SK-N-SH (cell line): ENCODE data around the gene CPNE4. TPM values are rescaled to one million over a fixed set of nuclear protein-coding genes. Genes with fewer than 3 reads are reported as not detected.

Experiments used
- CTCF ChIA-PET: fragments of 300-600, 350-600 bp; formaldehyde crosslinking; extraction: SDS; loops from one replicate; lab custom pipeline; 2021; lab: Yijun Ruan, JAX
- POLR2A ChIA-PET: fragments of 350-600 bp; sonication (Branson Sonifier 250); formaldehyde crosslinking; extraction: SDS; loops from one replicate; lab custom pipeline; 2020; ENCODE audit warnings: antibody characterized with exemption, inconsistent platforms; lab: Yijun Ruan, JAX
- DNase-seq: peaks from one replicate; pipeline ENCODE4 v3.0.0; 2012
- H2AFZ ChIP-seq: fragments of 200-600 bp; sonication (generic); 2 replicates; pipeline ENCODE4 v1.8.1; 2016; ENCODE audit warnings: antibody characterized with exemption, mild to moderate bottlenecking, low read depth
- H3F3A ChIP-seq: fragments of 200-600 bp; sonication (generic); replicated peaks from 2 replicates; pipeline ENCODE3; 2016; ENCODE audit warnings: antibody characterized with exemption, mild to moderate bottlenecking; ENCODE audit not compliant: insufficient read depth
- H3K27ac ChIP-seq, 2 experiments: fragments of 200-500 bp in 1 of 2; fragments of 200-600 bp in 1 of 2; sonication (Bioruptor generic) in 1 of 2; sonication (generic), shearing (Covaris generic) in 1 of 2; 2 replicates each; pipeline versions ENCODE4 v1.5.1 to v1.6.1; 2014 to 2016; ENCODE audit warnings: low read depth in 2 of 2, inconsistent platforms in 1 of 2, low read length in 1 of 2, mild to moderate bottlenecking in 1 of 2, mixed read lengths in 1 of 2
- H3K27me3 ChIP-seq: fragments of 200-600 bp; sonication (generic), shearing (Covaris generic); 2 replicates; pipeline ENCODE4 v1.6.1; 2016; ENCODE audit warnings: mixed run types; ENCODE audit not compliant: insufficient read depth
- H3K36me3 ChIP-seq, 2 experiments: fragments of 200-500 bp in 1 of 2; fragments of 200-600 bp in 1 of 2; sonication (Bioruptor generic) in 1 of 2; sonication (generic) in 1 of 2; replicated peaks in 1 of 2; 2 replicates each; pipeline versions ENCODE3 to v1.5.1; 2014 to 2016; ENCODE audit warnings: low read length in 1 of 2, mild to moderate bottlenecking in 1 of 2; ENCODE audit not compliant: insufficient read depth in 2 of 2, control insufficient read depth in 1 of 2
- H3K4me1 ChIP-seq, 2 experiments: fragments of 200-500 bp in 1 of 2; fragments of 200-600 bp in 1 of 2; sonication (Bioruptor generic) in 1 of 2; sonication (generic), shearing (Covaris generic) in 1 of 2; 2 replicates each; pipeline versions ENCODE4 v1.5.1 to v1.6.1; 2014 to 2016; ENCODE audit warnings: low read depth in 1 of 2, low read length in 1 of 2, mixed run types in 1 of 2; ENCODE audit not compliant: insufficient read depth in 2 of 2, control insufficient read depth in 1 of 2
- H3K4me2 ChIP-seq: fragments of 200-600 bp; sonication (generic), shearing (Covaris generic); 2 replicates; pipeline ENCODE4 v1.6.1; 2017; ENCODE audit warnings: mixed run types
- H3K4me3 ChIP-seq, 2 experiments: fragments of 200-500 bp in 1 of 2; fragments of 200-600 bp in 1 of 2; sonication (Bioruptor generic) in 1 of 2; sonication (generic), shearing (Covaris generic) in 1 of 2; 2 replicates each; pipeline versions ENCODE4 v1.5.1 to v1.8.1; 2014 to 2016; ENCODE audit warnings: low read depth in 2 of 2, inconsistent platforms in 1 of 2, low read length in 1 of 2, mild to moderate bottlenecking in 1 of 2, mixed read lengths in 1 of 2, moderate library complexity in 1 of 2
- H3K79me2 ChIP-seq: fragments of 200-600 bp; sonication (generic); 2 replicates; pipeline ENCODE4 v1.8.1; 2017; ENCODE audit warnings: mild to moderate bottlenecking; ENCODE audit not compliant: insufficient read depth
- H3K9ac ChIP-seq: fragments of 200-600 bp; sonication (generic); 2 replicates; pipeline ENCODE4 v1.6.1; 2017; ENCODE audit warnings: mixed run types
- H3K9me2 ChIP-seq: fragments of 200-600 bp; sonication (generic); 2 replicates; pipeline ENCODE4 v1.6.1; 2017; ENCODE audit warnings: mixed run types
- H3K9me3 ChIP-seq: fragments of 200-600 bp; sonication (generic); 2 replicates; pipeline ENCODE4 v1.6.1; 2017; ENCODE audit warnings: mixed run types, mild to moderate bottlenecking, moderate library complexity
- H4K20me1 ChIP-seq: fragments of 200-600 bp; sonication (generic); 2 replicates; pipeline ENCODE4 v1.6.1; 2017; ENCODE audit warnings: mild to moderate bottlenecking, mixed run types; ENCODE audit not compliant: insufficient read depth
- CHD2 ChIP-seq: fragments of 150-350 bp; IDR thresholded peaks from 2 replicates; pipeline ENCODE4 v1.6.1; 2018; ENCODE audit warnings: low read length; ENCODE audit not compliant: partially characterized antibody
- EP300 ChIP-seq, 2 experiments: IDR thresholded peaks; 2 replicates each; pipeline versions ENCODE4 v1.4.0 to v1.6.1; 2012; ENCODE audit warnings: borderline replicate concordance in 1 of 2, low read depth in 1 of 2, low read length in 1 of 2
- EZH2phosphoT487 ChIP-seq: fragments of 200-600 bp; sonication (generic); IDR thresholded peaks from 2 replicates; pipeline ENCODE4 v1.6.1; 2017; ENCODE audit warnings: low read depth, mixed run types, mild to moderate bottlenecking, antibody characterized with exemption, moderate library complexity, borderline replicate concordance
- FOXJ3 ChIP-seq: sonication (generic); formaldehyde crosslinking; IDR thresholded peaks from 2 replicates; pipeline ENCODE4 v1.5.1; 2020; ENCODE audit warnings: mild to moderate bottlenecking, missing genetic modification reagents
- GABPA ChIP-seq: IDR thresholded peaks from 2 replicates; pipeline ENCODE4 v1.4.0; 2012; ENCODE audit warnings: low read depth, mild to moderate bottlenecking
- IRF3 ChIP-seq: fragments of 150-350 bp; IDR thresholded peaks from 2 replicates; pipeline ENCODE4 v1.6.1; 2016; ENCODE audit warnings: mild to moderate bottlenecking, low read depth, low read length
- MEF2A ChIP-seq: IDR thresholded peaks from 2 replicates; pipeline ENCODE4 v1.4.0; 2012; ENCODE audit warnings: low read depth, borderline replicate concordance
- MXI1 ChIP-seq: IDR thresholded peaks from 2 replicates; pipeline ENCODE4 v1.6.1; 2012; ENCODE audit warnings: mild to moderate bottlenecking, low read depth, low read length, improper control_type of control experiment
- NFIC ChIP-seq: IDR thresholded peaks from 2 replicates; pipeline ENCODE4 v1.4.0; 2012; ENCODE audit warnings: borderline replicate concordance
- NRF1 ChIP-seq: IDR thresholded peaks from 2 replicates; pipeline ENCODE4 v1.6.1; 2012; ENCODE audit warnings: low read depth, mild to moderate bottlenecking, low read length
- POLR2AphosphoS5 ChIP-seq: IDR thresholded peaks from 2 replicates; pipeline ENCODE4 v1.6.1; 2012; ENCODE audit warnings: low read depth, low read length
- RAD21 ChIP-seq: IDR thresholded peaks from 2 replicates; pipeline ENCODE4 v1.6.1; 2012; ENCODE audit warnings: mild to moderate bottlenecking, low read length
- RCOR1 ChIP-seq: fragments of 150-350 bp; IDR thresholded peaks from 2 replicates; pipeline ENCODE4 v1.6.1; 2017; ENCODE audit warnings: antibody characterized with exemption, low read length
- RXRA ChIP-seq: IDR thresholded peaks from 2 replicates; pipeline ENCODE4 v1.4.0; 2012; ENCODE audit warnings: low read depth, mild to moderate bottlenecking, borderline replicate concordance
- SMC3 ChIP-seq: IDR thresholded peaks from 2 replicates; pipeline ENCODE4 v1.6.1; 2012; ENCODE audit warnings: low read depth, low read length, improper control_type of control experiment
- USF1 ChIP-seq: IDR thresholded peaks from 2 replicates; pipeline ENCODE4 v1.4.0; 2012; ENCODE audit warnings: low read depth, borderline replicate concordance
- YY1 ChIP-seq: IDR thresholded peaks from 2 replicates; pipeline ENCODE4 v1.4.0; 2012; ENCODE audit warnings: low read depth, mild to moderate bottlenecking
- WGBS: methylation state at CpG from one replicate; pipeline ENCODE4 v1.1.6; 2017; ENCODE audit warnings: low lambda C conversion rate; 5-methylcytosine and 5-hydroxymethylcytosine counted together
- polyA plus RNA-seq, 3 experiments: library from polyadenylated mRNA; depleted of rRNA; stranded (reverse); fragments of >200 nt; gene quantifications; 2 replicates each; pipeline ENCODE4 v1.2.3, GENCODE V29; 2012
- TF ChIP-seq, protein P1 (sequence below): fragments of 200-600 bp; sonication (generic); IDR thresholded peaks from 2 replicates; pipeline ENCODE4 v1.6.1; 2017; ENCODE audit warnings: antibody characterized with exemption, mild to moderate bottlenecking, moderate library complexity

CPNE4 gene
- polyA plus RNA-seq, 1 of the 3 experiments (the other 2 are of a cell fraction), result not detected

- H3K4me2 ChIP-seq, result no peak overlapping the region
- no peaks in the 10 kb centered on the region for H3K9me2 ChIP-seq
- TF ChIP-seq MXI1 (peak; percentile 72; the same call in 1 of the 2 replicates), FOXJ3 (CRISPR knock-in tag) (no peak)
- peaks cover 0 to 8% of the 10 kb centered on the region in 2 experiments; a peak in 1 of 4 replicates for H3K4me1 ChIP-seq
- no peaks in the 10 kb centered on the region for H3K36me3 ChIP-seq
- no peaks in the 10 kb centered on the region for H4K20me1 ChIP-seq
- H3K27ac ChIP-seq, result no peak overlapping the region
- H3K9me3 ChIP-seq, result no peaks in the 10 kb centered on the region
- H3K79me2 ChIP-seq, result no peaks in the 10 kb centered on the region
- no peak overlapping the region for H3K9ac ChIP-seq
- DNase-seq, result no peak
- POLR2A ChIA-PET, result no interaction called here
- CTCF ChIA-PET, result interaction anchor here (1.3 to 2.3 kb wide), 5 partner anchors 20 to 214 kb away, joined by 3 to 11 read pairs (median 6); partner anchors contain the start of gene CPNE4
- H3K27me3 ChIP-seq, result no peaks in the 10 kb centered on the region
- no peaks in the 10 kb centered on the region for H3F3A ChIP-seq
- no peak overlapping the region for H3K4me3 ChIP-seq
- no peak overlapping the region for H2AFZ ChIP-seq
These were observed 25.6 kb downstream of the CPNE4 start for GRCh38 chr3:132009241-132009640.

- no peak for DNase-seq
These were observed 26.0 kb downstream of the CPNE4 start for GRCh38 chr3:132008837-132009236.

DNA sequence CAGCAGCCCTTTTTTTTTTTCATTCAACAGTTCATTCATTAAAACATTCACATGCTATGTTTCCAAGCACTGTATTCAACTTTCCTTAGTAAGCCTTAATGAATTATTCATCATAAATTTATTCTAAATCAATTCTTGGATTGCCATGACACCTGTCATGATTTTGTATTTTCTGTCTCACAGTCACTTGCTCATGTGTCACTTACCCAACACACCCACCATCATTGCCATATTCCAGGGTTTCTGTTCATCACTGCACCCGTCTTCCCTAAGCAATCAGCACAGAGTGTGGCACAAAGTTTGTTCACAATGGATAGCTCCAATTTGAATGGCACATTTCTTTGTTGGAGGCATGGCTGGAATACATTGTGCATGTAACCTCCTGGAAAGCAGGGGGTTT, 27.2 kb downstream of the CPNE4 start:
- Histone ChIP-seq H3K36me3 (no peaks in the 10 kb centered on the region), H3K79me2 (no peaks in the 10 kb centered on the region), H3K9ac (no peak overlapping the region), H3K4me1 (peaks cover 0 to 8% of the 10 kb centered on the region in 2 experiments; a peak in 1 of 4 replicates), H3K27me3 (no peaks in the 10 kb centered on the region), H3F3A (no peaks in the 10 kb centered on the region), H3K4me2 (no peak overlapping the region), H3K9me3 (no peaks in the 10 kb centered on the region), H3K27ac (no peak overlapping the region), H4K20me1 (no peaks in the 10 kb centered on the region), H3K4me3 (no peak overlapping the region), H2AFZ (no peak overlapping the region), H3K9me2 (no peaks in the 10 kb centered on the region)
- DNase-seq, result no peak
- POLR2A ChIA-PET, result no interaction called here
- CTCF ChIA-PET, result interaction anchor here (0.8 to 2.3 kb wide), 6 partner anchors 8 to 830 kb away, joined by 3 to 11 read pairs (median 4); partner anchors contain the start of gene CPNE4
- WGBS, result 0% methylated on average over 1 of the region's 1 CpG
- TF ChIP-seq NRF1 (no peak), MXI1 (no peak), USF1 (no peak), IRF3 (no peak), EZH2phosphoT487 (no peak), SMC3 (no peak), NFIC (no peak), POLR2AphosphoS5 (no peak), YY1 (no peak), EP300 (IDR thresholded peaks at IDR 0.05; ENCODE audit: borderline replicate concordance in 1 of 2, low read depth in 1 of 2, low read length in 1 of 2) (no peak), RAD21 (no peak), MEF2A (no peak), RCOR1 (no peak), RXRA (no peak), CHD2 (no peak)

More at GRCh38 chr3:132008837-132009236, 26.0 kb downstream of the CPNE4 start:
- ChIA-PET POLR2A (no interaction called here), CTCF (interaction anchor here (1.2 to 2.3 kb wide), 4 partner anchors 21 to 29 kb away, joined by 3 to 11 read pairs (median 6); partner anchors contain the start of gene CPNE4)
- Histone ChIP-seq H3K4me1 (peaks cover 0 to 8% of the 10 kb centered on the region in 2 experiments; a peak in 1 of 4 replicates), H3K4me3 (no peak overlapping the region), H3K36me3 (no peaks in the 10 kb centered on the region), H3K4me2 (no peak overlapping the region), H3F3A (no peaks in the 10 kb centered on the region), H3K27me3 (no peaks in the 10 kb centered on the region), H3K9me3 (no peaks in the 10 kb centered on the region), H3K9me2 (no peaks in the 10 kb centered on the region), H3K27ac (no peak overlapping the region), H2AFZ (no peak overlapping the region), H4K20me1 (no peaks in the 10 kb centered on the region), H3K9ac (no peak overlapping the region), H3K79me2 (no peaks in the 10 kb centered on the region)
- TF ChIP-seq YY1 (no peak), RXRA (no peak), GABPA (no peak)
- TF ChIP-seq, protein P1, sequence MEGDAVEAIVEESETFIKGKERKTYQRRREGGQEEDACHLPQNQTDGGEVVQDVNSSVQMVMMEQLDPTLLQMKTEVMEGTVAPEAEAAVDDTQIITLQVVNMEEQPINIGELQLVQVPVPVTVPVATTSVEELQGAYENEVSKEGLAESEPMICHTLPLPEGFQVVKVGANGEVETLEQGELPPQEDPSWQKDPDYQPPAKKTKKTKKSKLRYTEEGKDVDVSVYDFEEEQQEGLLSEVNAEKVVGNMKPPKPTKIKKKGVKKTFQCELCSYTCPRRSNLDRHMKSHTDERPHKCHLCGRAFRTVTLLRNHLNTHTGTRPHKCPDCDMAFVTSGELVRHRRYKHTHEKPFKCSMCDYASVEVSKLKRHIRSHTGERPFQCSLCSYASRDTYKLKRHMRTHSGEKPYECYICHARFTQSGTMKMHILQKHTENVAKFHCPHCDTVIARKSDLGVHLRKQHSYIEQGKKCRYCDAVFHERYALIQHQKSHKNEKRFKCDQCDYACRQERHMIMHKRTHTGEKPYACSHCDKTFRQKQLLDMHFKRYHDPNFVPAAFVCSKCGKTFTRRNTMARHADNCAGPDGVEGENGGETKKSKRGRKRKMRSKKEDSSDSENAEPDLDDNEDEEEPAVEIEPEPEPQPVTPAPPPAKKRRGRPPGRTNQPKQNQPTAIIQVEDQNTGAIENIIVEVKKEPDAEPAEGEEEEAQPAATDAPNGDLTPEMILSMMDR, result no peak
- WGBS, result 20% methylated on average over 2 of the region's 2 CpGs
